GM23338 (cell line): Measurements from ENCODE around the gene PCBP3. TPM values are rescaled to one million over a fixed set of nuclear protein-coding genes. Genes with fewer than 3 reads are reported as not detected.
A peak's percentile ranks its signal among the peaks of the same experiment; 100 is the strongest.

Experiments used
- ATAC-seq: fragments of 200-7000 bp; cut with Tn5 transposase; 3 replicates; pipeline ENCODE4 v1.9.1; 2020
- DNase-seq: peaks from one replicate; pipeline ENCODE4 v3.0.0-alpha.2; 2015; ENCODE audit warnings: low spot score
- H2AFZ ChIP-seq: fragments of 200-600 bp; sonication (generic); 2 replicates; pipeline ENCODE4 v1.8.0; 2016; ENCODE audit warnings: antibody characterized with exemption, mild to moderate bottlenecking, moderate library complexity
- H3F3A ChIP-seq: fragments of 200-600 bp; sonication (generic); replicated peaks from 2 replicates; pipeline ENCODE4 v1.8.0; 2017; ENCODE audit warnings: antibody characterized with exemption, mixed run types, low read depth
- H3K27ac ChIP-seq: fragments of 200-600 bp; sonication (generic); 2 replicates; pipeline ENCODE4 v1.6.1; 2016; ENCODE audit warnings: low read depth
- H3K27me3 ChIP-seq: fragments of 200-600 bp; sonication (generic); 2 replicates; pipeline ENCODE4 v1.8.0; 2016; ENCODE audit warnings: mild to moderate bottlenecking, mixed run types, moderate library complexity; ENCODE audit not compliant: insufficient read depth
- H3K36me3 ChIP-seq: fragments of 200-600 bp; sonication (generic); 2 replicates; pipeline ENCODE4 v1.8.0; 2016; ENCODE audit warnings: mild to moderate bottlenecking; ENCODE audit not compliant: insufficient read depth
- H3K4me1 ChIP-seq: fragments of 200-600 bp; sonication (generic); 2 replicates; pipeline ENCODE4 v1.8.0; 2016; ENCODE audit warnings: mild to moderate bottlenecking, moderate library complexity; ENCODE audit not compliant: insufficient read depth
- H3K4me2 ChIP-seq: fragments of 200-600 bp; sonication (generic); 2 replicates; pipeline ENCODE4 v1.7.1; 2017; ENCODE audit warnings: mixed run types
- H3K4me3 ChIP-seq: fragments of 200-600 bp; sonication (generic); 2 replicates; pipeline ENCODE4 v1.6.1; 2016; ENCODE audit warnings: mixed run types
- H3K79me2 ChIP-seq: fragments of 200-600 bp; sonication (generic); replicated peaks from 2 replicates; pipeline ENCODE4 v1.8.0; 2017; ENCODE audit warnings: mild to moderate bottlenecking; ENCODE audit not compliant: insufficient read depth
- H3K9me2 ChIP-seq: fragments of 200-600 bp; sonication (generic); 2 replicates; pipeline ENCODE4 v1.8.0; 2017; ENCODE audit not compliant: insufficient read depth
- H4K20me1 ChIP-seq: fragments of 200-600 bp; sonication (generic); replicated peaks from 2 replicates; pipeline ENCODE4 v1.8.0; 2017; ENCODE audit warnings: mild to moderate bottlenecking; ENCODE audit not compliant: insufficient read depth
- H3K27ac Mint-ChIP-seq: 2 replicates; pipeline ENCODE4 v1.8.0; 2020; ENCODE audit warnings: inconsistent platforms, mild to moderate bottlenecking, moderate library complexity, mixed read lengths
- H3K27me3 Mint-ChIP-seq: 3 replicates; pipeline ENCODE4 v1.8.0; 2022; ENCODE audit warnings: low read depth, mild to moderate bottlenecking, moderate library complexity, mixed read lengths, inconsistent platforms; ENCODE audit not compliant: insufficient read depth, poor library complexity
- H3K36me3 Mint-ChIP-seq: 3 replicates; pipeline ENCODE4 v1.8.0; 2021; ENCODE audit warnings: low read depth, mild to moderate bottlenecking, inconsistent platforms, moderate library complexity, mixed read lengths
- H3K4me1 Mint-ChIP-seq: 3 replicates; pipeline ENCODE4 v1.8.0; 2020; ENCODE audit warnings: mild to moderate bottlenecking, inconsistent platforms, mixed read lengths
- H3K4me3 Mint-ChIP-seq: 3 replicates; pipeline ENCODE4 v1.8.0; 2021; ENCODE audit warnings: moderate library complexity, mild to moderate bottlenecking, inconsistent platforms, mixed read lengths
- H3K9me3 Mint-ChIP-seq: 3 replicates; pipeline ENCODE4 v1.8.0; 2020; ENCODE audit warnings: moderate library complexity, mild to moderate bottlenecking, inconsistent platforms, mixed read lengths
- CREB1 ChIP-seq: fragments of 250-450 bp; sonication (Bioruptor Pico); IDR thresholded peaks from 2 replicates; pipeline ENCODE4 v1.5.0; 2020; ENCODE audit warnings: low read depth, mild to moderate bottlenecking, moderate library complexity
- ETS1 ChIP-seq: IDR thresholded peaks from 2 replicates; pipeline ENCODE4 v1.6.1; 2016; ENCODE audit warnings: antibody characterized with exemption
- EZH2phosphoT487 ChIP-seq: fragments of 200-600 bp; sonication (generic); IDR thresholded peaks from one replicate; pipeline ENCODE4 v1.8.1; 2018; ENCODE audit warnings: antibody characterized with exemption; ENCODE audit not compliant: unreplicated experiment
- NANOG ChIP-seq: IDR thresholded peaks from 2 replicates; pipeline ENCODE4 v1.6.1; 2016; ENCODE audit warnings: antibody characterized with exemption, borderline replicate concordance
- POLR2AphosphoS5 ChIP-seq: IDR thresholded peaks from 2 replicates; pipeline ENCODE4 v1.6.1; 2016; ENCODE audit warnings: antibody characterized with exemption, low read depth
- STAT1 ChIP-seq: IDR thresholded peaks from one replicate; pipeline ENCODE4 v1.6.1; 2016; ENCODE audit warnings: antibody characterized with exemption; ENCODE audit not compliant: unreplicated experiment
- ZNF114 ChIP-seq: fragments of 250-450 bp; sonication (Bioruptor Pico); IDR thresholded peaks from 2 replicates; pipeline ENCODE4 v1.5.0; 2020; ENCODE audit warnings: mild to moderate bottlenecking, moderate library complexity
- ZNF331 ChIP-seq: fragments of 250-450 bp; sonication (Bioruptor Pico); IDR thresholded peaks from 2 replicates; pipeline ENCODE4 v1.5.0; 2020; ENCODE audit warnings: low read depth, mild to moderate bottlenecking, moderate library complexity
- polyA plus RNA-seq: library from polyadenylated mRNA; unstranded; fragments of >200 nt; fragmentation: Nextera tagmentation; extraction: Ambion mirVana; gene quantifications from 2 replicates; pipeline ENCODE4 v1.2.1, GENCODE V29; 2016
- total RNA-seq: library from RNA; depleted of rRNA; stranded (reverse); fragments of >200 nt; shearing (Covaris generic); gene quantifications from 2 replicates; pipeline ENCODE4 v1.2.3, GENCODE V29; 2014
- TF ChIP-seq, protein P1 (sequence below), 2 experiments: fragments of 200-600 bp in 1 of 2; sonication (generic) in 1 of 2; conservative IDR thresholded peaks; 2 replicates each; pipeline versions ENCODE4 v1.5.1 to v1.6.1; 2016 to 2017; ENCODE audit warnings: antibody characterized with exemption in 2 of 2, low read depth in 2 of 2, mild to moderate bottlenecking in 2 of 2, moderate library complexity in 1 of 2
- TF ChIP-seq, protein P2 (sequence below): IDR thresholded peaks from one replicate; pipeline ENCODE4 v1.6.1; 2018; ENCODE audit warnings: antibody characterized with exemption; ENCODE audit not compliant: unreplicated experiment

PCBP3 gene
- total and polyA plus RNA-seq, 2 experiments from 2014 or later, result 7.1 to 9.1 TPM

GRCh38 chr21:45874716-45875415 lies 231.3 kb downstream of the PCBP3 start:
- Histone ChIP-seq H3K36me3 (no peaks in the 10 kb centered on the region), H3K27ac (no peak overlapping the region), H3K4me2 (no peak overlapping the region), H3K9me2 (no peaks in the 10 kb centered on the region), H2AFZ (no peak overlapping the region), H4K20me1 (no peaks in the 10 kb centered on the region), H3K79me2 (no peaks in the 10 kb centered on the region), H3F3A (no peaks in the 10 kb centered on the region), H3K4me3 (no peak overlapping the region), H3K4me1 (no peaks in the 10 kb centered on the region), H3K27me3 (no peaks in the 10 kb centered on the region)
- Mint-ChIP-seq H3K27ac (no peak overlapping the region), H3K27me3 (peaks cover 5% of the 10 kb centered on the region), H3K4me1 (peaks cover 2% of the 10 kb centered on the region; the same call in 1 of the 3 replicates), H3K4me3 (no peak overlapping the region), H3K36me3 (no peaks in the 10 kb centered on the region), H3K9me3 (no peaks in the 10 kb centered on the region)
- ATAC-seq (peak; percentile 40), DNase-seq (no peak)
- no peak for TF ChIP-seq STAT1
- TF ChIP-seq, protein P1, sequence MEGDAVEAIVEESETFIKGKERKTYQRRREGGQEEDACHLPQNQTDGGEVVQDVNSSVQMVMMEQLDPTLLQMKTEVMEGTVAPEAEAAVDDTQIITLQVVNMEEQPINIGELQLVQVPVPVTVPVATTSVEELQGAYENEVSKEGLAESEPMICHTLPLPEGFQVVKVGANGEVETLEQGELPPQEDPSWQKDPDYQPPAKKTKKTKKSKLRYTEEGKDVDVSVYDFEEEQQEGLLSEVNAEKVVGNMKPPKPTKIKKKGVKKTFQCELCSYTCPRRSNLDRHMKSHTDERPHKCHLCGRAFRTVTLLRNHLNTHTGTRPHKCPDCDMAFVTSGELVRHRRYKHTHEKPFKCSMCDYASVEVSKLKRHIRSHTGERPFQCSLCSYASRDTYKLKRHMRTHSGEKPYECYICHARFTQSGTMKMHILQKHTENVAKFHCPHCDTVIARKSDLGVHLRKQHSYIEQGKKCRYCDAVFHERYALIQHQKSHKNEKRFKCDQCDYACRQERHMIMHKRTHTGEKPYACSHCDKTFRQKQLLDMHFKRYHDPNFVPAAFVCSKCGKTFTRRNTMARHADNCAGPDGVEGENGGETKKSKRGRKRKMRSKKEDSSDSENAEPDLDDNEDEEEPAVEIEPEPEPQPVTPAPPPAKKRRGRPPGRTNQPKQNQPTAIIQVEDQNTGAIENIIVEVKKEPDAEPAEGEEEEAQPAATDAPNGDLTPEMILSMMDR (conservative IDR thresholded peaks at IDR 0.05; ENCODE audit: low read depth in 2 of 2), result peak in 1 of 2 experiments; percentile 18; a peak in 1 of 4 replicates

DNA sequence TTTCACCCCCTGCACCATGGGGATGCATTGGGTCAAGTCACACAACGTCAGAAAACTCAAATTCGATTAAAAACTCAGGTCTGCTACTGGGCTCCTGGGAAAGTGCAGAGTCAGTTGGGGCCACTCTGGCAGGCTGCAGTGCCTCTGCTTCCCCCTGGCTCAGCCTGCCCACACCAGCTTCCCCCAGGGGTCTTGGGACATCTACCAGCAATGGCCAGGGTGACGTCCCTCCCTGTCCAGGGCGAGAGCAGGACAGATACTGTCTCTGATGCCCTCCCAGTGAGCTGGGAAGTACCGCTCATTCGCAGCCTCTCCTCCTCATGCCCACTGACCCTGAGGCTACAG lies 231.9 kb downstream of the PCBP3 start:
- DNase-seq (no peak), ATAC-seq (no peak)
- Histone ChIP-seq H3K4me2 (no peak overlapping the region), H2AFZ (no peak overlapping the region), H4K20me1 (no peaks in the 10 kb centered on the region), H3F3A (no peaks in the 10 kb centered on the region), H3K36me3 (no peaks in the 10 kb centered on the region), H3K4me3 (no peak overlapping the region), H3K27me3 (no peaks in the 10 kb centered on the region), H3K27ac (no peak overlapping the region), H3K9me2 (no peaks in the 10 kb centered on the region), H3K79me2 (no peaks in the 10 kb centered on the region), H3K4me1 (no peaks in the 10 kb centered on the region)
- Mint-ChIP-seq H3K27ac (no peak overlapping the region), H3K27me3 (peaks cover 4% of the 10 kb centered on the region), H3K36me3 (no peaks in the 10 kb centered on the region), H3K4me1 (peaks cover 2% of the 10 kb centered on the region; the same call in 1 of the 3 replicates), H3K4me3 (no peak overlapping the region), H3K9me3 (no peaks in the 10 kb centered on the region)
- TF ChIP-seq EZH2phosphoT487, result no peak
- TF ChIP-seq POLR2AphosphoS5, result no peak
- TF ChIP-seq ZNF114 (CRISPR knock-in tag), result no peak
- TF ChIP-seq NANOG, result no peak
- TF ChIP-seq, protein P1 (conservative IDR thresholded peaks at IDR 0.05; ENCODE audit: low read depth in 2 of 2), result no peak
- TF ChIP-seq ETS1, result no peak
- TF ChIP-seq ZNF331 (CRISPR knock-in tag), result no peak
- no peak for TF ChIP-seq STAT1
- TF ChIP-seq, protein P2, sequence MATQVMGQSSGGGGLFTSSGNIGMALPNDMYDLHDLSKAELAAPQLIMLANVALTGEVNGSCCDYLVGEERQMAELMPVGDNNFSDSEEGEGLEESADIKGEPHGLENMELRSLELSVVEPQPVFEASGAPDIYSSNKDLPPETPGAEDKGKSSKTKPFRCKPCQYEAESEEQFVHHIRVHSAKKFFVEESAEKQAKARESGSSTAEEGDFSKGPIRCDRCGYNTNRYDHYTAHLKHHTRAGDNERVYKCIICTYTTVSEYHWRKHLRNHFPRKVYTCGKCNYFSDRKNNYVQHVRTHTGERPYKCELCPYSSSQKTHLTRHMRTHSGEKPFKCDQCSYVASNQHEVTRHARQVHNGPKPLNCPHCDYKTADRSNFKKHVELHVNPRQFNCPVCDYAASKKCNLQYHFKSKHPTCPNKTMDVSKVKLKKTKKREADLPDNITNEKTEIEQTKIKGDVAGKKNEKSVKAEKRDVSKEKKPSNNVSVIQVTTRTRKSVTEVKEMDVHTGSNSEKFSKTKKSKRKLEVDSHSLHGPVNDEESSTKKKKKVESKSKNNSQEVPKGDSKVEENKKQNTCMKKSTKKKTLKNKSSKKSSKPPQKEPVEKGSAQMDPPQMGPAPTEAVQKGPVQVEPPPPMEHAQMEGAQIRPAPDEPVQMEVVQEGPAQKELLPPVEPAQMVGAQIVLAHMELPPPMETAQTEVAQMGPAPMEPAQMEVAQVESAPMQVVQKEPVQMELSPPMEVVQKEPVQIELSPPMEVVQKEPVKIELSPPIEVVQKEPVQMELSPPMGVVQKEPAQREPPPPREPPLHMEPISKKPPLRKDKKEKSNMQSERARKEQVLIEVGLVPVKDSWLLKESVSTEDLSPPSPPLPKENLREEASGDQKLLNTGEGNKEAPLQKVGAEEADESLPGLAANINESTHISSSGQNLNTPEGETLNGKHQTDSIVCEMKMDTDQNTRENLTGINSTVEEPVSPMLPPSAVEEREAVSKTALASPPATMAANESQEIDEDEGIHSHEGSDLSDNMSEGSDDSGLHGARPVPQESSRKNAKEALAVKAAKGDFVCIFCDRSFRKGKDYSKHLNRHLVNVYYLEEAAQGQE, result no peak
- TF ChIP-seq CREB1, result no peak
